Vagina (tissue), 2 donors: ENCODE results near the gene MRPL37. TPM values are rescaled to one million over a fixed set of nuclear protein-coding genes. Genes with fewer than 3 reads are reported as not detected.
A peak's percentile ranks its signal among the peaks of the same experiment; 100 is the strongest.

Source experiments
- DNase-seq, 2 donors: peaks; one replicate each; pipeline ENCODE4 v3.0.0-alpha.2; 2017; ENCODE audit errors: extremely low spot score in 2 of 2
- H3K27ac ChIP-seq: fragments of 200-600 bp; sonication (generic); one replicate; pipeline ENCODE4 v1.5.1; 2019
- H3K27me3 ChIP-seq: fragments of 200-600 bp; sonication (generic); one replicate; pipeline ENCODE4 v1.5.1; 2019
- H3K36me3 ChIP-seq, 2 donors: fragments of 200-600 bp; sonication (generic); one replicate each; pipeline ENCODE4 v1.5.1; 2017 to 2019
- H3K4me1 ChIP-seq: fragments of 200-600 bp; sonication (generic); one replicate; pipeline ENCODE4 v1.5.1; 2019
- H3K4me3 ChIP-seq, 2 donors: fragments of 200-600 bp; sonication (generic); 1 replicate in 1 of 2; 2 replicates in 1 of 2; pipeline ENCODE4 v1.5.1; 2016 to 2019
- H3K9me3 ChIP-seq: fragments of 200-600 bp; sonication (generic); one replicate; pipeline ENCODE4 v1.5.1; 2019
- POLR2A ChIP-seq, 2 donors: fragments of 450-650 bp; IDR thresholded peaks; one replicate each; pipeline ENCODE4 v1.6.1; 2017; ENCODE audit warnings: antibody characterized with exemption in 2 of 2, mild to moderate bottlenecking in 2 of 2, moderate library complexity in 2 of 2
- POLR2AphosphoS5 ChIP-seq, 2 donors: sonication (generic); formaldehyde crosslinking; IDR thresholded peaks; one replicate each; pipeline ENCODE4 v1.9.0; 2017; ENCODE audit warnings: antibody characterized with exemption in 2 of 2, mild to moderate bottlenecking in 2 of 2, low read depth in 1 of 2; ENCODE audit not compliant: insufficient read depth in 1 of 2
- intact Hi-C: fragments of 100-400 bp; cut with DNase I; formaldehyde crosslinking; loops from one replicate; pipeline ENCODE4 v1.15.1; 2023
- total RNA-seq: library from RNA; depleted of rRNA; stranded (reverse); fragments of >200 nt; gene quantifications from one replicate; pipeline ENCODE4 v1.2.3, GENCODE V29; 2016
- TF ChIP-seq, protein P1 (sequence below), 3 experiments: fragments of 450-650 bp in 2 of 3; fragments of 200-600 bp in 1 of 3; sonication (generic) in 1 of 3; IDR thresholded peaks; one replicate each; pipeline ENCODE4 v1.5.1; 2017 to 2019; ENCODE audit warnings: antibody characterized with exemption in 3 of 3, mild to moderate bottlenecking in 2 of 3, moderate library complexity in 2 of 3

Gene MRPL37
- total RNA-seq, 1 donor from 2014 or later: 45.9 TPM

DNA sequence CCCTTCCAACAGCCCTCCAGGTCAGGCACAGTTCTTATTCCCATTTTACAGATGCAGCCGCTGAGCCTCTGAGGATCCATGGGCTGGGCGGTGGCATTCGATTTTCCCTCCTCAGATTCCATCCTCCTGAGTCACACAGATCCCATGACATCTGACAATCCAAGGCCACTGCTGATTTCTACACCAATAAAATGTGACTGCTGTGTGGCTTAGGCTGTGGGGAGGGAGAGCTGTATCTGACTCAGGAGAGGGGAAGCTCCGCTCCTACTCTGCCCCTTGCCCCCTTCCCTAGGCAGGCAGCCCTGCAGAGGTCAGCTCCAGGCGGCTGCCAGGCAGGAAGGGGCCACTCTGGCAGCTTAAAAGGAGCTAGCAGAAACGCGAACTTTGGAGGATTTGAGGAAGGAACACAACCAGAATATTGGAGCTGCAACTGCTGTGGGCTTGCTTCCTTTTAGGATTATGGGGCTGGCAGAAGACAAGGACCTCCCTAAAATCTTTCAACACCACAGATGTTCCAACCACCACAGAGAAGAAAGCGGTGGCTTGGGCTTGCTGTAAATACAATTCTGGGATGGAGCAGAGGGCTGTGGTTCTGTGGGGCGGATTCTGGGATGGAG lies 50.0 kb downstream of the MRPL37 start:
- peaks cover 0 to 10% of the 10 kb centered on the region in 2 donors for H3K36me3 ChIP-seq
- H3K4me1 ChIP-seq: peaks cover 34% of the 10 kb centered on the region
- H3K27ac ChIP-seq: peak overlapping the region; percentile 68
- intact Hi-C loops: no loop called here
- no peaks in the 10 kb centered on the region for H3K9me3 ChIP-seq
- H3K4me3 ChIP-seq: no peak overlapping the region
- TF ChIP-seq POLR2A (IDR thresholded peaks at IDR 0.05) (no peak), POLR2AphosphoS5 (IDR thresholded peaks at IDR 0.05; ENCODE audit: insufficient read depth in 1 of 2, low read depth in 1 of 2) (peak in 1 of 2 donors; percentile 64)
- TF ChIP-seq, protein P1, sequence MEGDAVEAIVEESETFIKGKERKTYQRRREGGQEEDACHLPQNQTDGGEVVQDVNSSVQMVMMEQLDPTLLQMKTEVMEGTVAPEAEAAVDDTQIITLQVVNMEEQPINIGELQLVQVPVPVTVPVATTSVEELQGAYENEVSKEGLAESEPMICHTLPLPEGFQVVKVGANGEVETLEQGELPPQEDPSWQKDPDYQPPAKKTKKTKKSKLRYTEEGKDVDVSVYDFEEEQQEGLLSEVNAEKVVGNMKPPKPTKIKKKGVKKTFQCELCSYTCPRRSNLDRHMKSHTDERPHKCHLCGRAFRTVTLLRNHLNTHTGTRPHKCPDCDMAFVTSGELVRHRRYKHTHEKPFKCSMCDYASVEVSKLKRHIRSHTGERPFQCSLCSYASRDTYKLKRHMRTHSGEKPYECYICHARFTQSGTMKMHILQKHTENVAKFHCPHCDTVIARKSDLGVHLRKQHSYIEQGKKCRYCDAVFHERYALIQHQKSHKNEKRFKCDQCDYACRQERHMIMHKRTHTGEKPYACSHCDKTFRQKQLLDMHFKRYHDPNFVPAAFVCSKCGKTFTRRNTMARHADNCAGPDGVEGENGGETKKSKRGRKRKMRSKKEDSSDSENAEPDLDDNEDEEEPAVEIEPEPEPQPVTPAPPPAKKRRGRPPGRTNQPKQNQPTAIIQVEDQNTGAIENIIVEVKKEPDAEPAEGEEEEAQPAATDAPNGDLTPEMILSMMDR (IDR thresholded peaks at IDR 0.05): no peak
- H3K27me3 ChIP-seq: no peaks in the 10 kb centered on the region
- no peak for DNase-seq

DNA sequence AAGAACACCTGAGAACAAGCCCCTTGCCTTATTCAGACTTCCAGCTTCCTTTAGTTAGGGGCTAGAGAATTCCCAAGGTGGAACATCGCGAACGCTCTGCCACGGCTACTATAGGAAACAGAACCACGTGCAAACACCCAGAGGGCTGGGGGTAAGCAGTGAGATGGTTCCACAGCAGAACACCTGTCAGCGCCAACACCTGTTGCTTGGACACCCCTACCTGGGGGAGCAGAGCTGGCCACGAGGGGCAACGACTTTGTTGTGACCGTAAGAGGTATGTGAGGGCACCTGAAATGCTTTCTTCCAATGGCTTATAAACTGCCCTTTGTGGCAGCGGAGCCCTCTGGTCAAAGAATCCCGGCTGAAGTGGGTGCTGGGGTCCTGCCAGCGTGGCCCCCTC lies 50.7 kb downstream of the MRPL37 start:
- H3K4me3 ChIP-seq: no peak overlapping the region
- no peaks in the 10 kb centered on the region for H3K27me3 ChIP-seq
- TF ChIP-seq POLR2AphosphoS5 (IDR thresholded peaks at IDR 0.05; ENCODE audit: insufficient read depth in 1 of 2, low read depth in 1 of 2) (no peak), POLR2A (IDR thresholded peaks at IDR 0.05) (no peak)
- TF ChIP-seq, protein P1 (IDR thresholded peaks at IDR 0.05): no peak
- no peaks in the 10 kb centered on the region for H3K9me3 ChIP-seq
- peaks cover 40% of the 10 kb centered on the region for H3K4me1 ChIP-seq
- intact Hi-C loops: no loop called here
- H3K27ac ChIP-seq: peak overlapping the region; percentile 68
- DNase-seq: no peak
- peaks cover 0 to 10% of the 10 kb centered on the region in 2 donors for H3K36me3 ChIP-seq

DNA sequence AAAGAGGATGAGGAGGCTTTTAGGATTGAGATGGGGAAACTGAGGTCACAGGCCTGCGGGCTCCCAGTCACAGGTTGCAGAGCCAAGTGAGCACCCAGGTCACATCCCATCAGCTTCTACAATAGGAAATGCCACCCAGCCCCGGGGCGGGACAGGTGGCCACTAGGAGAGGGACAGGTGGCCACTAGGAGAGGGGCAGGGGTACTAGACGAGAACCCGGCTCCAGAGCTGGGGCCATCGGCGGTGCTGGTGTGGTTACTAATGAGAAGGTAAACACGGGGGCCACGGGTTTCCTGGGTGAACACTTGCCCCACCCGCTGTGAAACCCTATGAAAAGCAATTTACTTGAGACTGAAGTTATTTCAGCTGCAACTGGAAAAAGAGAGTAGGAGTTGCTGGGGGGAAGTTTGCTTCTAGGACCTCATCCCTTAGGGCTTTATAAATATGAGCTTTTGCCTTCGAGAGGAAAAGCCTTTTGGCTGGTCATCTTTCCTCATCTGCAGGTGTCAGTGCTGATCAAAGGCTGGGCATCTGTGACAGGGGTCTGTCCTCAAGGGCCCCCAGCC lies 52.5 kb downstream of the MRPL37 start:
- intact Hi-C loops: no loop called here
- TF ChIP-seq POLR2A (IDR thresholded peaks at IDR 0.05) (no peak), POLR2AphosphoS5 (IDR thresholded peaks at IDR 0.05; ENCODE audit: insufficient read depth in 1 of 2, low read depth in 1 of 2) (no peak)
- TF ChIP-seq, protein P1 (IDR thresholded peaks at IDR 0.05): no peak
- Histone ChIP-seq H3K27ac (peak overlapping the region; percentile 26), H3K36me3 (peaks cover 0 to 10% of the 10 kb centered on the region in 2 donors), H3K4me3 (no peak overlapping the region), H3K27me3 (no peaks in the 10 kb centered on the region), H3K4me1 (peaks cover 40% of the 10 kb centered on the region), H3K9me3 (no peaks in the 10 kb centered on the region)
- DNase-seq: no peak

DNA sequence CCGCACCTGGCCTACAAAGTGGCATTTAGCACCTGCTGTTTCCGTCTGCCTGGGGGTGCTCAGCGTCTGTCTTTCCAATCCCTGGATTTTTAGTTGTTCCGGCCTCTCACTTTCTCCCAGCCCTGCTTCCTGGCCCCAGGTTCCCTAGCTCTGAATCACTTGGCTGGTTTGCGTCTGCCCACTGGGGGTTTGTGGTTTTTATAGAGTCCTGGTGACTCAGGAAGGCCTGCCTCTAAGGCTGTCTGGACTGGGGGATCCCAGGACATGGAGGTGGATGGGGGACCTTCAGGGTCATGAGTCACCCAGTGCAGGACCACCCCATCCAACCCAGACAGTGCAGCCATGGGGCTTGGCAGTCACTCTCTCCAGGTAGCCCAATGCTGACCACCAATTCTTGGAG lies 53.5 kb downstream of the MRPL37 start:
- peak overlapping the region; percentile 45 for H3K27ac ChIP-seq

More for the DNA sequence above, 53.5 kb downstream of the MRPL37 start:
- Histone ChIP-seq H3K4me1 (peaks cover 40% of the 10 kb centered on the region), H3K36me3 (peaks cover 0 to 10% of the 10 kb centered on the region in 2 donors), H3K9me3 (no peaks in the 10 kb centered on the region), H3K27me3 (no peaks in the 10 kb centered on the region), H3K4me3 (no peak overlapping the region)
- intact Hi-C loops: no loop called here
- DNase-seq: no peak
- no peak for TF ChIP-seq POLR2AphosphoS5 (IDR thresholded peaks at IDR 0.05; ENCODE audit: insufficient read depth in 1 of 2, low read depth in 1 of 2)
- no peak for TF ChIP-seq POLR2A (IDR thresholded peaks at IDR 0.05)
- TF ChIP-seq, protein P1 (IDR thresholded peaks at IDR 0.05): no peak
